Tibial artery (tissue), 4 donors: ENCODE measurements around the gene IMMP2L.

ENCODE experiments used
- DNase-seq, 2 donors: peaks; one replicate each; pipeline ENCODE4 v3.0.0-alpha.2; 2019
- H3K27ac ChIP-seq, 2 donors: fragments of 200-600 bp; sonication (generic) in 1 of 2; 1 replicate in 1 of 2; 2 replicates in 1 of 2; pipeline ENCODE4 v1.5.1; 2018 to 2019; ENCODE audit warnings: mild to moderate bottlenecking in 1 of 2
- H3K27me3 ChIP-seq, 2 donors: fragments of 200-600 bp; sonication (generic) in 1 of 2; one replicate each; pipeline versions ENCODE4 v1.5.1 to v1.6.0; 2016 to 2019
- H3K36me3 ChIP-seq, 3 donors: fragments of 200-600 bp; sonication (generic) in 2 of 3; one replicate each; pipeline ENCODE4 v1.5.1; 2016 to 2019; ENCODE audit warnings: mild to moderate bottlenecking in 2 of 3
- H3K4me1 ChIP-seq, 4 donors: fragments of 200-600 bp; sonication (generic) in 2 of 4; 1 replicate in 3 of 4; 2 replicates in 1 of 4; pipeline ENCODE4 v1.5.1; 2016 to 2019
- H3K4me3 ChIP-seq, 2 donors: fragments of 200-600 bp; sonication (generic) in 1 of 2; 1 replicate in 1 of 2; 2 replicates in 1 of 2; pipeline ENCODE4 v1.5.1; 2018 to 2019; ENCODE audit warnings: mild to moderate bottlenecking in 2 of 2
- H3K9me3 ChIP-seq, 3 donors: fragments of 200-600 bp; sonication (generic) in 1 of 3; one replicate each; pipeline ENCODE4 v1.5.1; 2016 to 2019
- intact Hi-C: fragments of 100-400 bp; cut with DNase I; formaldehyde crosslinking; loops from one replicate; pipeline ENCODE4 v1.15.0; 2023; ENCODE audit warnings: low total_unique reads
- TF ChIP-seq, protein P1 (sequence below), 2 experiments: fragments of 200-600 bp in 1 of 2; fragments of 450-650 bp in 1 of 2; IDR thresholded peaks; one replicate each; pipeline ENCODE4 v1.5.1; 2017 to 2019; ENCODE audit warnings: antibody characterized with exemption in 2 of 2, mild to moderate bottlenecking in 1 of 2, moderate library complexity in 1 of 2

The IMMP2L gene

DNA sequence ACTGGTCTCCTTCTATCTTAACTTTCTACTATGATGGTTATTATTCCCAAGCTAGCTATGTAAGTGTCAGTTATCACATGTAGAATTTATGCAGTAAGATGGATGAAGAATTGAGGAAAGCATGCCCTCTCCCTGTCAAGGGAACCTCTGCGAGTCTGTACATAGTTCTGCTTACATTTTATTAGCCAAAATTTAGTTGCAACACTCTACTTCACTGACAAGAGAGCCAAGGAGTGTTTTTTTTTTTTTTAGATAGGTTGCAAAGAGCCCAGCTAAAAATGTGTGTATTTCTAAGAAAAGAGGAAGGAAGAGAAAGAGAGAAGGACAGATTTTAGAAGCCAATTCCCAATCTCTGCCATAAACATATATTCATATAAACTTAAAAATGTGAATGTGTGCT lies 829.1 kb downstream of the IMMP2L start:
- H3K27ac ChIP-seq: no peak overlapping the region
- TF ChIP-seq, protein P1, sequence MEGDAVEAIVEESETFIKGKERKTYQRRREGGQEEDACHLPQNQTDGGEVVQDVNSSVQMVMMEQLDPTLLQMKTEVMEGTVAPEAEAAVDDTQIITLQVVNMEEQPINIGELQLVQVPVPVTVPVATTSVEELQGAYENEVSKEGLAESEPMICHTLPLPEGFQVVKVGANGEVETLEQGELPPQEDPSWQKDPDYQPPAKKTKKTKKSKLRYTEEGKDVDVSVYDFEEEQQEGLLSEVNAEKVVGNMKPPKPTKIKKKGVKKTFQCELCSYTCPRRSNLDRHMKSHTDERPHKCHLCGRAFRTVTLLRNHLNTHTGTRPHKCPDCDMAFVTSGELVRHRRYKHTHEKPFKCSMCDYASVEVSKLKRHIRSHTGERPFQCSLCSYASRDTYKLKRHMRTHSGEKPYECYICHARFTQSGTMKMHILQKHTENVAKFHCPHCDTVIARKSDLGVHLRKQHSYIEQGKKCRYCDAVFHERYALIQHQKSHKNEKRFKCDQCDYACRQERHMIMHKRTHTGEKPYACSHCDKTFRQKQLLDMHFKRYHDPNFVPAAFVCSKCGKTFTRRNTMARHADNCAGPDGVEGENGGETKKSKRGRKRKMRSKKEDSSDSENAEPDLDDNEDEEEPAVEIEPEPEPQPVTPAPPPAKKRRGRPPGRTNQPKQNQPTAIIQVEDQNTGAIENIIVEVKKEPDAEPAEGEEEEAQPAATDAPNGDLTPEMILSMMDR (IDR thresholded peaks at IDR 0.05): no peak
- no peaks in the 10 kb centered on the region for H3K27me3 ChIP-seq
- no peaks in the 10 kb centered on the region for H3K36me3 ChIP-seq
- intact Hi-C loops: no loop called here
- no peaks in the 10 kb centered on the region for H3K9me3 ChIP-seq
- no peak overlapping the region for H3K4me3 ChIP-seq
- no peaks in the 10 kb centered on the region for H3K4me1 ChIP-seq
- no peak for DNase-seq

DNA sequence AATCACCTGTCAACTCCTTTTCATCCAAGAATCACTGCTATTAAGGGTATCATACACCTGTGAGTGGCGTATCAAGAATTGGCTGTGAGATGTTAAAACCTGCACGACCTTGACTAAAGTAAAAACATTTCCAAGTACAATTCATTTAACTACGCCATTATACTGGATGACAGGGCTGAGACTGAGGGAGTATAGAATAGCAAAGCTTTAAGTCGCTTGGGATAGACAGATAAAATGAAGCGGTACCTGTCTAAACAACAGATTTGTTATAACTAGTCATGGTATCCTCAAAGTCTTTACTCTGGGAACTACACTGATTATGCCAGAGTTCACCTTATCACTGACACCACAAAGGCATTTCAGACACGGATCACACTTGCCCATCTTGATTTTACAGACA lies 837.5 kb downstream of the IMMP2L start:
- Histone ChIP-seq H3K36me3 (no peaks in the 10 kb centered on the region), H3K9me3 (no peaks in the 10 kb centered on the region), H3K4me1 (peaks cover 0 to 3% (median 3%) of the 10 kb centered on the region in 4 donors), H3K27me3 (no peaks in the 10 kb centered on the region), H3K4me3 (no peak overlapping the region), H3K27ac (no peak overlapping the region)
- intact Hi-C loops: no loop called here
- TF ChIP-seq, protein P1 (IDR thresholded peaks at IDR 0.05): no peak
- DNase-seq: no peak

DNA sequence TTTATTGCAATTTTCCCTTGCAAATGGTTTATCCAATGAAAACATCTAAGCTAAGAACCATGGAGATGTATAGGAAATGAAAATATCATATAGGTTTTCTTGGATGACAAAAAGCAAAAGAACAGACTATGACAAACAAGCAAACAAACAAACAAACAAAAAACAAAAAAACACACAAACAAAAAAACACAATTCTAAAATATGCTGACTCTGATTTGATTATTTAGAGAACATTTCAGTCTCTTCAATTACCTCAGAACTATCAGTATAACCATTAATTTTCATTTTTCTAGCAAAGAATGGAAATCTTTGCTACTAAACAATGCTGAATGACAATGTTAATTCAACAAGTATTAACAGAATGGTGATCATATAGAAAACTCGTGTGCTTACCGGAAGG lies 840.9 kb downstream of the IMMP2L start:
- H3K27me3 ChIP-seq: no peaks in the 10 kb centered on the region
- intact Hi-C loops: no loop called here
- TF ChIP-seq, protein P1 (IDR thresholded peaks at IDR 0.05): no peak
- no peaks in the 10 kb centered on the region for H3K36me3 ChIP-seq
- H3K27ac ChIP-seq: no peak overlapping the region
- no peaks in the 10 kb centered on the region for H3K9me3 ChIP-seq
- no peak overlapping the region for H3K4me3 ChIP-seq
- peaks cover 0 to 8% (median 6%) of the 10 kb centered on the region in 4 donors for H3K4me1 ChIP-seq
- DNase-seq: no peak

DNA sequence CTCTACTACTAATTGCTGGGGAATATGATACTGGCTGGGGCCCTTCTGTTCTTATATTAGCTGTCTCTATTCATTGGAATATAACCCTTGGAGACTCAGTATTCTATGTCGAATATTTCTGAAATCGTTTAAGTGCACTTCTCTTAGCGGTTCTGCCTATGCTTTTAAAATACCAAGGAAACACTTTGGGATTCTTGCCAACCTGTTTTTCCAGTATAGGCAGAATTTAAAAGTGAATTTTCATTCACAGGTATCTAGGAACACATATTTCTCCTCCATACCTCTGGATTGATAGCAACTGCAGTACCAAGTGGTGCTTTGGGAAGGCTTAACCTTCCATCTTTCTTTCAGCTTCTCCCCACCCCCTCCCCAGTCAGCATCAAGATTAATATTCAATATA lies 841.7 kb downstream of the IMMP2L start:
- TF ChIP-seq, protein P1 (IDR thresholded peaks at IDR 0.05): no peak
- H3K27ac ChIP-seq: no peak overlapping the region
- no peak overlapping the region for H3K4me3 ChIP-seq
- H3K4me1 ChIP-seq: peaks cover 0 to 8% (median 6%) of the 10 kb centered on the region in 4 donors
- intact Hi-C loops: no loop called here
- no peaks in the 10 kb centered on the region for H3K36me3 ChIP-seq
- H3K9me3 ChIP-seq: no peaks in the 10 kb centered on the region
- DNase-seq: no peak
- no peaks in the 10 kb centered on the region for H3K27me3 ChIP-seq

DNA sequence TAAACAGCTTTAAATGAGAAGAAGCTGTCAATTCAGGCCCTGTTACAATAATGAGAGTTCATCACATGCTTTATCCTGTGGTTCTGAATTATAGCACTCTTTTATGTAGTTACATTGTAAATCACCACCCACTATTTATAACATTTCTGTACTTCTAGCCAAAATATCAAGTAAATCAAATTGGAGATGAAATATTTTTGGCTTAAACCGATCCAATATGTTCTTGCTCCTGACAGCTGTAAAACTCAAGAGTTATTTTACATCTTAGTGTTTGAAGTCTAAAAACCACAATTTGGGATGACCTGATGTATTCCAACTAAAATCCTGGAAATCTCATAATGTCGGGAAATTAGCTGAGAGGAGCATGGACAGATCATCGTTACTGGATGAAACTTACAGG lies 842.6 kb downstream of the IMMP2L start:
- Histone ChIP-seq H3K9me3 (no peaks in the 10 kb centered on the region), H3K27me3 (no peaks in the 10 kb centered on the region), H3K27ac (no peak overlapping the region), H3K4me1 (peaks cover 0 to 8% (median 6%) of the 10 kb centered on the region in 4 donors), H3K4me3 (no peak overlapping the region), H3K36me3 (no peaks in the 10 kb centered on the region)
- DNase-seq: no peak
- intact Hi-C loops: no loop called here
- TF ChIP-seq, protein P1 (IDR thresholded peaks at IDR 0.05): no peak
